Measurements from ENCODE around the gene NPRL2. TPM values are rescaled to one million over a fixed set of nuclear protein-coding genes. Genes with fewer than 3 reads are reported as not detected.

The NPRL2 gene
- total and polyA plus RNA-seq, 2 experiments from 2014 or later = 22.3 to 27.7 TPM

- no peak for TF ChIP-seq JUNB (IDR thresholded peaks at IDR 0.05; ENCODE audit: unreplicated experiment)
- TF ChIP-seq EZH2 (IDR thresholded peaks at IDR 0.05; ENCODE audit: low read depth, unreplicated experiment) = no peak
- no peak for TF ChIP-seq POLR2AphosphoS5 (IDR thresholded peaks at IDR 0.05; ENCODE audit: low read depth)
- TF ChIP-seq REST (IDR thresholded peaks at IDR 0.05; ENCODE audit: unreplicated experiment) = no peak
- TF ChIP-seq ETS1 (IDR thresholded peaks at IDR 0.05) = no peak
- no peak for TF ChIP-seq NANOG (IDR thresholded peaks at IDR 0.05; ENCODE audit: borderline replicate concordance)
- no peak for TF ChIP-seq CREB1 (CRISPR knock-in tag; IDR thresholded peaks at IDR 0.05; ENCODE audit: low read depth)
- TF ChIP-seq ZNF331 (CRISPR knock-in tag; IDR thresholded peaks at IDR 0.05; ENCODE audit: low read depth) = no peak
These were observed 52.5 kb downstream of the NPRL2 start (continued) for GRCh38 chr3:50297896-50298725.

- peaks cover 25% of the 10 kb centered on the region for H3K27me3 Mint-ChIP-seq (ENCODE audit: insufficient read depth, low read depth, poor library complexity)
- H3K36me3 Mint-ChIP-seq (ENCODE audit: low read depth) = no peaks in the 10 kb centered on the region
- H3K9me2 ChIP-seq (ENCODE audit: insufficient read depth) = no peaks in the 10 kb centered on the region
- peaks cover 20% of the 10 kb centered on the region for H3K4me1 Mint-ChIP-seq
- H3K36me3 ChIP-seq (ENCODE audit: insufficient read depth) = no peaks in the 10 kb centered on the region
- DNase-seq (ENCODE audit: low spot score) (no peak), ATAC-seq (no peak)
- no peak overlapping the region for H3K4me3 Mint-ChIP-seq
- H3K9me3 Mint-ChIP-seq = no peaks in the 10 kb centered on the region; the same call in 2 of the 3 replicates
- no peak overlapping the region for H3K4me3 ChIP-seq
- no peak overlapping the region for H3K4me2 ChIP-seq
- H3K27me3 ChIP-seq (ENCODE audit: insufficient read depth) = no peaks in the 10 kb centered on the region
- peaks cover 16% of the 10 kb centered on the region for H3K4me1 ChIP-seq (ENCODE audit: insufficient read depth)
- H3K27ac ChIP-seq (ENCODE audit: low read depth) = no peak overlapping the region
- no peak overlapping the region for H3K27ac Mint-ChIP-seq
- H3K79me2 ChIP-seq (replicated peaks; ENCODE audit: insufficient read depth) = no peaks in the 10 kb centered on the region
- H3F3A ChIP-seq (replicated peaks; ENCODE audit: low read depth) = peaks cover 9% of the 10 kb centered on the region
- H2AFZ ChIP-seq = no peak overlapping the region
- no peaks in the 10 kb centered on the region for H4K20me1 ChIP-seq (replicated peaks; ENCODE audit: insufficient read depth)
- TF ChIP-seq EZH2phosphoT487 (IDR thresholded peaks at IDR 0.05; ENCODE audit: unreplicated experiment) (no peak), ZNF114 (CRISPR knock-in tag; IDR thresholded peaks at IDR 0.05) (no peak), STAT1 (IDR thresholded peaks at IDR 0.05; ENCODE audit: unreplicated experiment) (no peak), EZH2 (IDR thresholded peaks at IDR 0.05; ENCODE audit: low read depth, unreplicated experiment) (no peak), ZNF462 (CRISPR knock-in tag; IDR thresholded peaks at IDR 0.05) (no peak), JUNB (IDR thresholded peaks at IDR 0.05; ENCODE audit: unreplicated experiment) (no peak), ETS1 (IDR thresholded peaks at IDR 0.05) (no peak), NANOG (IDR thresholded peaks at IDR 0.05; ENCODE audit: borderline replicate concordance) (no peak)
These were observed 53.2 kb downstream of the NPRL2 start for GRCh38 chr3:50297384-50297775.
